ENCODE results near the gene THSD7B. TPM values are rescaled to one million over a fixed set of nuclear protein-coding genes. Genes with fewer than 3 reads are reported as not detected.

Gene THSD7B
- total and polyA plus RNA-seq, 10 of the 15 experiments (the other 5 are each of a cell fraction or from before 2014, with no cell fraction given) = 0.03 to 0.56 (median 0.28) TPM

DNA sequence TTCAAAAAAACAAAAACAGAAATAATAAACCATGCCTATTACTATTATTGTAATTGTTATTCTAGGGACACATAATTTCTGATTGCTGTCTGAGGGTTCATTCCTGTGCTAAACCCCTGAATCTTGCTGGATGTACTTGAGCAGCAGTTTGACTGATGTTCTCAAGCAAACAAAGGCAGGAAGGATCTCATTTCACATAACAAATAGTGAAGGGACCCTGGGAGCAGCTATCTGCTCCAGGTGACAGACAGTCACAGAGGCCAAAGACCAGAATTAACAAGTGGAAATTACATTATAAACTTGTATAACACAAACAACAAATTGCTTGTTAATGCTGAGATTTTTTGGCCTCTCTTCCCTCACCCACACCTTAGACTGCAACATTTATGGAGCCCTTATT lies 284.2 kb downstream of the THSD7B start:
- ChIA-PET POLR2A (no interaction called here), SMC1A (ENCODE audit: uncharacterized antibody, unreplicated experiment) (no interaction called here), CTCF (no interaction called here), RAD21 (ENCODE audit: unreplicated experiment) (no interaction called here)
- no peak overlapping the region for H3K4me2 ChIP-seq (ENCODE audit: control insufficient read depth, insufficient read depth)
- H3K4me1 ChIP-seq (ENCODE audit: control insufficient read depth, insufficient read depth, low read length) = no peaks in the 10 kb centered on the region
- no peak overlapping the region for H3K4me3 ChIP-seq
- intact Hi-C loops (cut with micrococcal nuclease; ENCODE audit: unreplicated experiment) = no loop called here
- no peak overlapping the region for H2AFZ ChIP-seq (ENCODE audit: control insufficient read depth, low read depth, low read length)
- H3K27ac ChIP-seq (ENCODE audit: control insufficient read depth, insufficient read depth) = no peak overlapping the region
- BruUV-seq (replicated peaks) = no TSS peak
- H4K20me1 ChIP-seq (ENCODE audit: control insufficient read depth, insufficient read depth) = no peaks in the 10 kb centered on the region
- H3K9ac ChIP-seq (ENCODE audit: control insufficient read depth, insufficient read depth, low read length) = no peak overlapping the region
- no peaks in the 10 kb centered on the region for H3K79me2 ChIP-seq (ENCODE audit: control insufficient read depth, insufficient read depth, low read length)
- H3K27me3 ChIP-seq (replicated peaks in 1 of 2; ENCODE audit: control insufficient read depth in 2 of 2, insufficient read depth in 2 of 2, low read length in 1 of 2) = no peaks in the 10 kb centered on the region
- TF ChIP-seq CBX3 (IDR thresholded peaks at IDR 0.05; ENCODE audit: borderline replicate concordance, low read depth) = no peak
- TF ChIP-seq, protein P1, sequence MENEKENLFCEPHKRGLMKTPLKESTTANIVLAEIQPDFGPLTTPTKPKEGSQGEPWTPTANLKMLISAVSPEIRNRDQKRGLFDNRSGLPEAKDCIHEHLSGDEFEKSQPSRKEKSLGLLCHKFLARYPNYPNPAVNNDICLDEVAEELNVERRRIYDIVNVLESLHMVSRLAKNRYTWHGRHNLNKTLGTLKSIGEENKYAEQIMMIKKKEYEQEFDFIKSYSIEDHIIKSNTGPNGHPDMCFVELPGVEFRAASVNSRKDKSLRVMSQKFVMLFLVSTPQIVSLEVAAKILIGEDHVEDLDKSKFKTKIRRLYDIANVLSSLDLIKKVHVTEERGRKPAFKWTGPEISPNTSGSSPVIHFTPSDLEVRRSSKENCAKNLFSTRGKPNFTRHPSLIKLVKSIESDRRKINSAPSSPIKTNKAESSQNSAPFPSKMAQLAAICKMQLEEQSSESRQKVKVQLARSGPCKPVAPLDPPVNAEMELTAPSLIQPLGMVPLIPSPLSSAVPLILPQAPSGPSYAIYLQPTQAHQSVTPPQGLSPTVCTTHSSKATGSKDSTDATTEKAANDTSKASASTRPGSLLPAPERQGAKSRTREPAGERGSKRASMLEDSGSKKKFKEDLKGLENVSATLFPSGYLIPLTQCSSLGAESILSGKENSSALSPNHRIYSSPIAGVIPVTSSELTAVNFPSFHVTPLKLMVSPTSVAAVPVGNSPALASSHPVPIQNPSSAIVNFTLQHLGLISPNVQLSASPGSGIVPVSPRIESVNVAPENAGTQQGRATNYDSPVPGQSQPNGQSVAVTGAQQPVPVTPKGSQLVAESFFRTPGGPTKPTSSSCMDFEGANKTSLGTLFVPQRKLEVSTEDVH (IDR thresholded peaks at IDR 0.05; ENCODE audit: low read depth, partially characterized antibody) = no peak
- no peak for TF ChIP-seq DPF2 (IDR thresholded peaks at IDR 0.05)
- no peak for TF ChIP-seq MTA2 (IDR thresholded peaks at IDR 0.05; ENCODE audit: low read depth)
- TF ChIP-seq ESRRA (IDR thresholded peaks at IDR 0.05; ENCODE audit: low read length) = no peak
- no peak for TF ChIP-seq NR2F1 (conservative IDR thresholded peaks at IDR 0.05)
- no peak for TF ChIP-seq SP1 (IDR thresholded peaks at IDR 0.05; ENCODE audit: low read depth, low read length)
- TF ChIP-seq IKZF2 (IDR thresholded peaks at IDR 0.05) = no peak
- TF ChIP-seq, protein P2, sequence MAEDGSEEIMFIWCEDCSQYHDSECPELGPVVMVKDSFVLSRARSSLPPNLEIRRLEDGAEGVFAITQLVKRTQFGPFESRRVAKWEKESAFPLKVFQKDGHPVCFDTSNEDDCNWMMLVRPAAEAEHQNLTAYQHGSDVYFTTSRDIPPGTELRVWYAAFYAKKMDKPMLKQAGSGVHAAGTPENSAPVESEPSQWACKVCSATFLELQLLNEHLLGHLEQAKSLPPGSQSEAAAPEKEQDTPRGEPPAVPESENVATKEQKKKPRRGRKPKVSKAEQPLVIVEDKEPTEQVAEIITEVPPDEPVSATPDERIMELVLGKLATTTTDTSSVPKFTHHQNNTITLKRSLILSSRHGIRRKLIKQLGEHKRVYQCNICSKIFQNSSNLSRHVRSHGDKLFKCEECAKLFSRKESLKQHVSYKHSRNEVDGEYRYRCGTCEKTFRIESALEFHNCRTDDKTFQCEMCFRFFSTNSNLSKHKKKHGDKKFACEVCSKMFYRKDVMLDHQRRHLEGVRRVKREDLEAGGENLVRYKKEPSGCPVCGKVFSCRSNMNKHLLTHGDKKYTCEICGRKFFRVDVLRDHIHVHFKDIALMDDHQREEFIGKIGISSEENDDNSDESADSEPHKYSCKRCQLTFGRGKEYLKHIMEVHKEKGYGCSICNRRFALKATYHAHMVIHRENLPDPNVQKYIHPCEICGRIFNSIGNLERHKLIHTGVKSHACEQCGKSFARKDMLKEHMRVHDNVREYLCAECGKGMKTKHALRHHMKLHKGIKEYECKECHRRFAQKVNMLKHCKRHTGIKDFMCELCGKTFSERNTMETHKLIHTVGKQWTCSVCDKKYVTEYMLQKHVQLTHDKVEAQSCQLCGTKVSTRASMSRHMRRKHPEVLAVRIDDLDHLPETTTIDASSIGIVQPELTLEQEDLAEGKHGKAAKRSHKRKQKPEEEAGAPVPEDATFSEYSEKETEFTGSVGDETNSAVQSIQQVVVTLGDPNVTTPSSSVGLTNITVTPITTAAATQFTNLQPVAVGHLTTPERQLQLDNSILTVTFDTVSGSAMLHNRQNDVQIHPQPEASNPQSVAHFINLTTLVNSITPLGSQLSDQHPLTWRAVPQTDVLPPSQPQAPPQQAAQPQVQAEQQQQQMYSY (CRISPR knock-in tag; IDR thresholded peaks at IDR 0.05) = no peak
- no peaks in the 10 kb centered on the region for H3K36me3 ChIP-seq (ENCODE audit: control insufficient read depth in 2 of 2, insufficient read depth in 2 of 2, low read length in 1 of 2)
- DNase-seq (ENCODE audit: low read depth, low spot score) (no peak), FAIRE-seq (no peak), ATAC-seq (no peak)
- in situ Hi-C loops (cut with MboI) = no loop called here
- no peaks in the 10 kb centered on the region for H3K9me3 ChIP-seq (replicated peaks; ENCODE audit: control insufficient read depth, insufficient read depth, low read length)
